DND-41 (cell line): ENCODE results near the gene IFIH1.

Source experiments
- ATAC-seq: fragments of 200-7000 bp; cut with Tn5 transposase; 3 replicates; pipeline ENCODE4 v1.9.1; 2021; ENCODE audit warnings: low read depth; ENCODE audit not compliant: insufficient read depth
- DNase-seq: peaks from one replicate; pipeline ENCODE4 v3.0.0-alpha.2; 2020
- H2AFZ ChIP-seq: 2 replicates; pipeline ENCODE4 v1.6.0; 2012; ENCODE audit warnings: low read depth, low read length
- H3K27ac ChIP-seq: 2 replicates; pipeline ENCODE4 v1.5.1; 2012; ENCODE audit warnings: low read length, inconsistent platforms
- H3K27me3 ChIP-seq: fragments of 200-600 bp; sonication (generic); 2 replicates; pipeline ENCODE4 v1.6.0; 2012; ENCODE audit warnings: low read length, mild to moderate bottlenecking, inconsistent platforms; ENCODE audit not compliant: insufficient read depth, poor library complexity
- H3K36me3 ChIP-seq: 2 replicates; pipeline ENCODE4 v1.5.1; 2012; ENCODE audit warnings: low read length, inconsistent platforms; ENCODE audit not compliant: insufficient read depth
- H3K4me1 ChIP-seq: 2 replicates; pipeline ENCODE4 v1.5.1; 2012; ENCODE audit warnings: mild to moderate bottlenecking, low read length; ENCODE audit not compliant: insufficient read depth
- H3K4me2 ChIP-seq: 2 replicates; pipeline ENCODE4 v1.6.0; 2012; ENCODE audit warnings: mild to moderate bottlenecking, moderate library complexity, low read length, inconsistent platforms; ENCODE audit not compliant: insufficient read depth
- H3K4me3 ChIP-seq, 2 experiments: fragments of 200-600 bp in 1 of 2; shearing (Covaris generic) in 1 of 2; 2 replicates each; pipeline ENCODE4 v1.5.1; 2012 to 2016; ENCODE audit warnings: inconsistent platforms in 2 of 2, low read length in 2 of 2, mild to moderate bottlenecking in 2 of 2, low read depth in 1 of 2, moderate library complexity in 1 of 2
- H3K79me2 ChIP-seq: 2 replicates; pipeline ENCODE4 v1.6.0; 2012; ENCODE audit warnings: low read length, inconsistent platforms; ENCODE audit not compliant: insufficient read depth
- H3K9ac ChIP-seq: 2 replicates; pipeline ENCODE4 v1.6.0; 2012; ENCODE audit warnings: low read depth, mild to moderate bottlenecking, inconsistent platforms, low read length, moderate library complexity
- H3K9me3 ChIP-seq: 2 replicates; pipeline ENCODE4 v1.5.1; 2012; ENCODE audit warnings: low read length, moderate library complexity, mild to moderate bottlenecking, inconsistent platforms; ENCODE audit not compliant: insufficient read depth, severe bottlenecking
- H4K20me1 ChIP-seq: 2 replicates; pipeline ENCODE4 v1.6.0; 2012; ENCODE audit warnings: low read length; ENCODE audit not compliant: insufficient read depth
- EZH2 ChIP-seq: IDR thresholded peaks from 3 replicates; pipeline ENCODE4 v1.6.1; 2012; ENCODE audit warnings: borderline replicate concordance, low read depth, mild to moderate bottlenecking, moderate library complexity, low read length, inconsistent platforms; ENCODE audit not compliant: severe bottlenecking
- TF ChIP-seq, protein P1 (sequence below): IDR thresholded peaks from 2 replicates; pipeline ENCODE4 v1.5.1; 2012; ENCODE audit warnings: borderline replicate concordance, low read length, moderate library complexity, mild to moderate bottlenecking; ENCODE audit not compliant: poor library complexity, severe bottlenecking; ENCODE audit errors: extremely low read depth

The IFIH1 gene

DNA sequence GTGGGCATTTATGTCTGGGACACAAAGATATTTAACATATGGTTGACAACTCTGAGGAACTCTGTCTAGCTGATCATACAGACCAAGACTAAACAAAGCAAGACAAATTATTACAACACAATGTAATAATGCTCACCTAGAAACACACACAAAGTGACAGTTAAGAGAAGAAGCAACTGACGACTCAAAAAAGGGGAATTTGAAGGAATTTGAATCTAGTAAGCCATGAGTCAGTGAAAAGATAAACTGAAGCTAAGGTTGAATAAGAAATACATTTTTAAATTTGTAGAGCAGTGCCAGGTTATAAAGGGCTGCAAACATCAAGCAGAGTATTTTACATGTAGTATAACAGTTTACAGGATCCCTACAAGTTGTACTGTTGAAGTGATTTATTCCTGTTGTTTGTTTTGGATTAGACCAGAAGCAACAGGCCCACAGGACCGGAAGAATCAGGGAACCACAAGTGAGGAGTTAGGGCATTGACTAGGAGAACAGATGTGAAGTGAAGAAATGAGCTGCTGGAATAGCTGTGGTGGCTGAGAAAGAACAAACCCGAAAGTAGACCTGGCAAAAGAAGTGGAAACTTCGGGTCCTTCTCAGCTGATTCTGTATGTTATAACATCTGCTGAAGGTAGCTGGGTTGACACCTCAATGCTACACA, 35.6 kb downstream of the IFIH1 start:
- no peak overlapping the region for H3K9ac ChIP-seq
- no peaks in the 10 kb centered on the region for H3K9me3 ChIP-seq
- no peaks in the 10 kb centered on the region for H4K20me1 ChIP-seq
- H3K79me2 ChIP-seq = no peaks in the 10 kb centered on the region
- ATAC-seq = no peak
- TF ChIP-seq, protein P1, sequence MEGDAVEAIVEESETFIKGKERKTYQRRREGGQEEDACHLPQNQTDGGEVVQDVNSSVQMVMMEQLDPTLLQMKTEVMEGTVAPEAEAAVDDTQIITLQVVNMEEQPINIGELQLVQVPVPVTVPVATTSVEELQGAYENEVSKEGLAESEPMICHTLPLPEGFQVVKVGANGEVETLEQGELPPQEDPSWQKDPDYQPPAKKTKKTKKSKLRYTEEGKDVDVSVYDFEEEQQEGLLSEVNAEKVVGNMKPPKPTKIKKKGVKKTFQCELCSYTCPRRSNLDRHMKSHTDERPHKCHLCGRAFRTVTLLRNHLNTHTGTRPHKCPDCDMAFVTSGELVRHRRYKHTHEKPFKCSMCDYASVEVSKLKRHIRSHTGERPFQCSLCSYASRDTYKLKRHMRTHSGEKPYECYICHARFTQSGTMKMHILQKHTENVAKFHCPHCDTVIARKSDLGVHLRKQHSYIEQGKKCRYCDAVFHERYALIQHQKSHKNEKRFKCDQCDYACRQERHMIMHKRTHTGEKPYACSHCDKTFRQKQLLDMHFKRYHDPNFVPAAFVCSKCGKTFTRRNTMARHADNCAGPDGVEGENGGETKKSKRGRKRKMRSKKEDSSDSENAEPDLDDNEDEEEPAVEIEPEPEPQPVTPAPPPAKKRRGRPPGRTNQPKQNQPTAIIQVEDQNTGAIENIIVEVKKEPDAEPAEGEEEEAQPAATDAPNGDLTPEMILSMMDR = no peak
- no peak for TF ChIP-seq EZH2
- no peak overlapping the region for H3K4me2 ChIP-seq
- no peak overlapping the region for H3K27ac ChIP-seq
- H3K36me3 ChIP-seq = no peaks in the 10 kb centered on the region
- no peaks in the 10 kb centered on the region for H3K27me3 ChIP-seq
- no peak overlapping the region for H2AFZ ChIP-seq
- DNase-seq = no peak
- H3K4me3 ChIP-seq = no peak overlapping the region
- H3K4me1 ChIP-seq = no peaks in the 10 kb centered on the region

DNA sequence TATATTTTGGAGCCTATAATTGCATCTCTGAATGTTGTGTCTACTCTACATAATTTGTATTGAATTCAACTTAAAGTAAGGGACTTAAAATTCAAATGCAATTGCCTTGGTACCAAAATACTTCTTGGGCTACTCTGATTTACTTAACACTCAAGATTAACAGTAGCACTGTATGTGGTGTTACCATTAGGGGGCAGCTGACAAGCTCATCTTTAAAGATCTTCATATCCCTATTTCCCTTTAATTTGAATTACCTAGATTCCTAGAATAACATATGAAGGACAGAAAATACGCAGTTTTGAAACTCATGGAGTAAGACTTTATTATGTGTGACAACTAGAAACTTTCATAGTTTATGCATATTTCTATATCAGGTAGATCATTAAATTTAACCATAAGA, 37.8 kb downstream of the IFIH1 start:
- H3K36me3 ChIP-seq = no peaks in the 10 kb centered on the region; the same call in 1 of the 2 replicates
- no peak for TF ChIP-seq EZH2
- TF ChIP-seq, protein P1 = no peak
- no peak for ATAC-seq

DNA sequence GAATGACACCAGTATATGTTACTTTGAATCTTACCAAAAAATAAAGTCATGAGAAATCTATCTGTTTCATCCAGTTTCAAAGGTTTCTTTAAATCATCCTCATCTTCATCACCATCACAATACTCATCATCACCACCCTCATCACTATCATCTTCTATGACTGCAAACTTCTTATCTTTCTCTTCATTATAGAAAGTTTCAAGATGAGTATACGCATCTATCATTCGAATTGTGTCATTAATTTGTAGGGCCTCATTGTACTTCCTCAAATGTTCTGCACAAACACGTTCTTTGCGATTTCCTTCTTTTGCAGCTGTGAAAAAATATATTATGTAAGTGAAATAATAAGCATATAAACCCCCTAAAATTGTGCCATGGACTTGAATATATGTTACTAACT, 41.1 kb downstream of the IFIH1 start:
- Histone ChIP-seq H2AFZ (no peak overlapping the region), H3K4me1 (no peaks in the 10 kb centered on the region), H3K9me3 (no peaks in the 10 kb centered on the region), H4K20me1 (no peaks in the 10 kb centered on the region), H3K36me3 (no peaks in the 10 kb centered on the region; the same call in 1 of the 2 replicates), H3K27ac (no peak overlapping the region), H3K9ac (no peak overlapping the region), H3K27me3 (no peaks in the 10 kb centered on the region), H3K4me2 (no peak overlapping the region), H3K4me3 (no peak overlapping the region), H3K79me2 (no peaks in the 10 kb centered on the region)
- ATAC-seq = no peak
- no peak for DNase-seq
- TF ChIP-seq, protein P1 = no peak
- no peak for TF ChIP-seq EZH2

More for the DNA sequence above, 37.8 kb downstream of the IFIH1 start:
- no peaks in the 10 kb centered on the region for H3K27me3 ChIP-seq
- no peak overlapping the region for H2AFZ ChIP-seq
- no peak overlapping the region for H3K27ac ChIP-seq
- H3K9ac ChIP-seq = no peak overlapping the region
- no peak overlapping the region for H3K4me3 ChIP-seq
- H3K4me1 ChIP-seq = no peaks in the 10 kb centered on the region
- no peak overlapping the region for H3K4me2 ChIP-seq
- no peak for DNase-seq
- no peaks in the 10 kb centered on the region for H3K9me3 ChIP-seq
- H4K20me1 ChIP-seq = no peaks in the 10 kb centered on the region
- H3K79me2 ChIP-seq = no peaks in the 10 kb centered on the region

DNA sequence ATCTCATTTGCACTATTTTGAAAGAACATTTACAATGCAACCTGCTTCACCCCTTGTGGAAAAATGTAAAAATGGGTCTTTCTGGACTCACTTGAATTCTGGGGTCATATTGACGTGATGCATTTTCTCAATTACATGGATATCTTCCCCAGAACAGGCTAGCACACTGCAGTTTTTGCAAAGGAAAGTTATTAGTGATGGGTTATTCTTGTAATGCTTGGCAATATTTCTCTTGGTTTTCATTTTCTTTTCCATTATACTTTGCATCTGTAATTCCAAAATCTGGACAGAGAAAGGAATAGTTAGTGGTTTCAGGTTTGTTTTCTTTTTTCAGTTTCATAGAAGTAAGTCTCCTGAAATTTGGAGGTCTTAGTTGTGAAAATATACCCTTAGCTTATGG, 50.5 kb downstream of the IFIH1 start:
- ATAC-seq (no peak), DNase-seq (no peak)
- Histone ChIP-seq H3K27me3 (no peaks in the 10 kb centered on the region), H3K27ac (no peak overlapping the region), H2AFZ (no peak overlapping the region), H3K79me2 (no peaks in the 10 kb centered on the region), H3K9ac (no peak overlapping the region), H3K4me2 (no peak overlapping the region), H3K4me3 (no peak overlapping the region), H3K4me1 (no peaks in the 10 kb centered on the region), H3K9me3 (no peaks in the 10 kb centered on the region), H3K36me3 (0 out of 2 replicates have a peak, but pooled peaks cover 3% of the 10 kb centered on the region), H4K20me1 (no peaks in the 10 kb centered on the region)
- no peak for TF ChIP-seq EZH2
- TF ChIP-seq, protein P1 = no peak
